ENCODE data around the gene FAM50A. TPM values are rescaled to one million over a fixed set of nuclear protein-coding genes. Genes with fewer than 3 reads are reported as not detected.

Gene FAM50A
- total RNA-seq, 1 donor = 39.0 TPM

DNA sequence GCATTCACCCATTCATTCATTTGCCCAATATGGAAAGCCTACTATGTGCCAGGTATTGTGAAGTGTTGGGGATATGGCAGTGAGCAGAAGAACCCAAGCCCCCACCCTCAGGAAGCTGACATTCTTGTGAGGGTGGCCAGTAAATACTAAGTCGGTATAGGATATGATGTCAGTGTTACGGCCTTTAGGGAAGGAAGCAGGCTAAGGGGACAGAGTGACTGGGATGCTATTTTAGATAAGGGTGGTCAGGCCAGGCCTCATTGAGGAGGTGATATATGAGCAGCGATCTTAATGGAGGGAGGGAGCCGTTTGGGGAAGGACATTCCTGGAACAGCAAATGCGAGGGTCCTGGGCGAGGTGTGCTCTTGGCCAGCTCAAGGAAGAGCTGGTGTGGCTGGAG is 13.5 kb upstream of the FAM50A start:
- no peak for DNase-seq (ENCODE audit: low read depth)
- no peak overlapping the region for H3K4me3 ChIP-seq (ENCODE audit: low read depth, low read length)
- TF ChIP-seq, protein P1, sequence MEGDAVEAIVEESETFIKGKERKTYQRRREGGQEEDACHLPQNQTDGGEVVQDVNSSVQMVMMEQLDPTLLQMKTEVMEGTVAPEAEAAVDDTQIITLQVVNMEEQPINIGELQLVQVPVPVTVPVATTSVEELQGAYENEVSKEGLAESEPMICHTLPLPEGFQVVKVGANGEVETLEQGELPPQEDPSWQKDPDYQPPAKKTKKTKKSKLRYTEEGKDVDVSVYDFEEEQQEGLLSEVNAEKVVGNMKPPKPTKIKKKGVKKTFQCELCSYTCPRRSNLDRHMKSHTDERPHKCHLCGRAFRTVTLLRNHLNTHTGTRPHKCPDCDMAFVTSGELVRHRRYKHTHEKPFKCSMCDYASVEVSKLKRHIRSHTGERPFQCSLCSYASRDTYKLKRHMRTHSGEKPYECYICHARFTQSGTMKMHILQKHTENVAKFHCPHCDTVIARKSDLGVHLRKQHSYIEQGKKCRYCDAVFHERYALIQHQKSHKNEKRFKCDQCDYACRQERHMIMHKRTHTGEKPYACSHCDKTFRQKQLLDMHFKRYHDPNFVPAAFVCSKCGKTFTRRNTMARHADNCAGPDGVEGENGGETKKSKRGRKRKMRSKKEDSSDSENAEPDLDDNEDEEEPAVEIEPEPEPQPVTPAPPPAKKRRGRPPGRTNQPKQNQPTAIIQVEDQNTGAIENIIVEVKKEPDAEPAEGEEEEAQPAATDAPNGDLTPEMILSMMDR (IDR thresholded peaks at IDR 0.05; ENCODE audit: insufficient read depth, low read length) = no peak

- TF ChIP-seq, protein P1 (IDR thresholded peaks at IDR 0.05; ENCODE audit: insufficient read depth, low read length) = no peak
- DNase-seq (ENCODE audit: low read depth) = no peak
- H3K4me3 ChIP-seq (ENCODE audit: low read depth, low read length) = no peak overlapping the region
Observed at GRCh38 chrX:154430916-154431315, 13.0 kb upstream of the FAM50A start.

DNA sequence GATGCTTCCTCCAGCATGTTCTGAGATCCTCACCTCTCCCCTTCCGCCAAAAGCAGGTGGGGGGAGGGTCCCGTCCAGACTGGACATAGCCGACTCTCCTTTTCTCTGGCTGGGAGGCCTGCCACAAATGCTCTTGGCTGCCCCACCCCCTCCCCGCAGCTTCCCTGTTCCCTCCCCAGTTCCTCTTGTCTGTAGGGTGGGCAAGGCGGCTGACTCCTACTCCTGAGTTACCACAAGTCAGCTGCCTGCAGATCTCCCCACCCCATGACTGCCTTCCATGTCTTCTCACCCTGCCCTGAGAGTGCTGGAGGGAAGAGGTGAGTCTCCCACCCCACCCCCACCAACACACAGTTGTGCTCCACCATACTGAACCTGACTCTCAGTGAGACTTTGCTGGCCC is 12.6 kb upstream of the FAM50A start:
- DNase-seq (ENCODE audit: low read depth) = no peak
- TF ChIP-seq, protein P1 (IDR thresholded peaks at IDR 0.05; ENCODE audit: insufficient read depth, low read length) = no peak
- H3K4me3 ChIP-seq (ENCODE audit: low read depth, low read length) = no peak overlapping the region

DNA sequence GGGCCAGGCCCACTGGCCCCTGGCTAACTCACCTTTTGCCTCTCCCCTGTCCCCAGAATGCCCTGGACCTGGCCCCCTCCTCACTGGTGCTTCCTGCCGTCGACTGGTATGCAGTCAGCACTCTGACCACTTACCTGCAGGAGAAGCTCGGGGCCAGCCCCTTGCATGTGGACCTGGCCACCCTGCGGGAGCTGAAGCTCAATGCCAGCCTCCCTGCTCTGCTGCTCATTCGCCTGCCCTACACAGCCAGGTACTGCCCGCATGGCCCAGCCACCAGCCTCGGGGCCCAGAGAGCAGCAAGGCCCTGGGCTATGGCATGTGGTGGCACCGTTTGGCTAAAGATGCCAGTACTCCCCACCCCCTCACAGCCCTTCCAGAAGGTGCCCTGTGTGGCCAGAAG is 11.7 kb upstream of the FAM50A start:
- TF ChIP-seq, protein P1 (IDR thresholded peaks at IDR 0.05; ENCODE audit: insufficient read depth, low read length) = no peak
- no peak for DNase-seq (ENCODE audit: low read depth)

GRCh38 chrX:154433605-154434004 is 10.3 kb upstream of the FAM50A start:
- TF ChIP-seq, protein P1 (IDR thresholded peaks at IDR 0.05; ENCODE audit: insufficient read depth, low read length) = no peak
- no peak overlapping the region for H3K4me3 ChIP-seq (ENCODE audit: low read depth, low read length)
- DNase-seq (ENCODE audit: low read depth) = no peak

More for the DNA sequence above, 11.7 kb upstream of the FAM50A start:
- H3K4me3 ChIP-seq (ENCODE audit: low read depth, low read length) = no peak overlapping the region

DNA sequence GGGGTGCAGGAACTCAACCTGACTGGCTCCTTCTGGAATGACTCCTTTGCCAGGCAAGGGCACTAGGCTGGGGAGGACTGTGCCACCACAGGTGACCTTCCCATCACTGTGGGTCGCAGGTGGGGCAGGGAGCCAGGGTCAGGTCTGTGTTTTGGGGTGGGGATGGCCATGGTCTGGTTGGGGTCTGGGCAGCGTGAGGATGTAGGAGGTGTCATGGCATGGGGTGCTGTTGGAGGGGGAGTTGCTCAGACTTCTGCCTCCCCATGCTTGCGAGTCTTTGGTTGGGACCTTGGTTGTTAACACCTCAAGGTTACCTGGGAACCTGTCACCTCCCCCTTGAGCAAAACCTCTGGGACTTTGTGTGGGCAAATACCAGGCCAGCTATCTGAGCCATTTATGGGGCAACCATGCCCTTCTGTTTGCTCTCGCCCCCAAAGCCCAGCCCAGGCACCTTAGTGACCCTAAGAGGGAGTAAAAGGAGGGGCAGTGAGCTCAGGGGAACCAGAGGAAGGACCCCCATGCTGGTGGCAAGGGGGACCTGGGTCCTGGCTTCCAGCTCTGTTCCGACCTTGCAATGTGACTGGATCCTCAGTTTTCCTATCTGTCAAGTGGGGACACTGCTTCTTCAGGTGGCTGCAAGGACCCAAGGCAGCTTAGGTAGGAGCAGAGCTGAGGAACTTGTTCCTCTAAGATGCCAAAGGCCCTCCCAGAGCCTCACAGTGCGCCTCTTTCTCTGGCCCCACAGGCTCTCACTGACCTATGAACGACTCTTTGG is 9.4 kb upstream of the FAM50A start:
- no peak for DNase-seq (ENCODE audit: low read depth)
- TF ChIP-seq, protein P1 (IDR thresholded peaks at IDR 0.05; ENCODE audit: insufficient read depth, low read length) = no peak
- H3K4me3 ChIP-seq (ENCODE audit: low read depth, low read length) = no peak overlapping the region
